CD4-positive, alpha-beta T cell (primary cell): Measurements from ENCODE around the gene SRD5A3. TPM values are rescaled to one million over a fixed set of nuclear protein-coding genes. Genes with fewer than 3 reads are reported as not detected.
"Not testable (repeated sequence)": the region's sequence is repeated elsewhere in the genome, so short reads cannot be mapped to it uniquely, and the experiment has no call there.

Experiments used
- ATAC-seq: fragments of 200-7000 bp; cut with Tn5 transposase; one replicate; pipeline ENCODE4 v1.10.0; 2022; ENCODE audit warnings: mild to moderate bottlenecking; ENCODE audit not compliant: poor library complexity
- CTCF ChIA-PET: fragments of 350-600 bp; sonication (Branson Sonifier 250); formaldehyde crosslinking; loops from one replicate; lab custom pipeline; 2021; ENCODE audit warnings: antibody characterized with exemption, inconsistent platforms; lab: Charles Lee
- POLR2A ChIA-PET: fragments of 350-600 bp; sonication (Branson Sonifier 250); formaldehyde crosslinking; loops from one replicate; lab custom pipeline; 2021; ENCODE audit warnings: antibody characterized with exemption, inconsistent platforms; lab: Charles Lee
- DNase-seq, 14 experiments: peaks; one replicate each; pipeline ENCODE4 v3.0.0-alpha.2; 2013 to 2020; ENCODE audit warnings: mixed read lengths in 2 of 14
- H3K27ac ChIP-seq, 2 donors: one replicate each; pipeline versions ENCODE4 v1.5.1 to v1.7.0; 2013; ENCODE audit warnings: low read length in 2 of 2, low read depth in 1 of 2, mild to moderate bottlenecking in 1 of 2
- H3K27me3 ChIP-seq, 2 experiments: 1 replicate in 1 of 2; 2 replicates in 1 of 2; pipeline versions ENCODE4 v1.6.1 to v1.7.0; 2013; ENCODE audit warnings: low read length in 2 of 2, control low read depth in 1 of 2, mild to moderate bottlenecking in 1 of 2, moderate library complexity in 1 of 2; ENCODE audit not compliant: insufficient read depth in 2 of 2, control insufficient read depth in 1 of 2
- H3K36me3 ChIP-seq: one replicate; pipeline ENCODE4 v1.6.1; 2013; ENCODE audit warnings: low read length, control low read depth; ENCODE audit not compliant: insufficient read depth
- H3K4me1 ChIP-seq: one replicate; pipeline ENCODE4 v1.6.1; 2013; ENCODE audit warnings: low read length, control low read depth; ENCODE audit not compliant: insufficient read depth
- H3K4me3 ChIP-seq: one replicate; pipeline ENCODE4 v1.5.1; 2013; ENCODE audit warnings: mild to moderate bottlenecking, low read length, moderate library complexity
- H3K9me3 ChIP-seq, 2 experiments: 1 replicate in 1 of 2; 2 replicates in 1 of 2; pipeline versions ENCODE4 v1.6.1 to v1.7.0; 2013; ENCODE audit warnings: low read length in 2 of 2, mild to moderate bottlenecking in 2 of 2, control low read depth in 1 of 2, moderate library complexity in 1 of 2; ENCODE audit not compliant: control insufficient read depth in 1 of 2, insufficient read depth in 1 of 2
- H3K27ac Mint-ChIP-seq: one replicate; pipeline ENCODE4 v1.8.0; 2020; ENCODE audit warnings: mixed read lengths
- H3K27me3 Mint-ChIP-seq: one replicate; pipeline ENCODE4 v1.8.0; 2021; ENCODE audit warnings: mixed read lengths
- H3K36me3 Mint-ChIP-seq: one replicate; pipeline ENCODE4 v1.8.0; 2021; ENCODE audit warnings: low read depth, mixed read lengths
- H3K4me1 Mint-ChIP-seq: one replicate; pipeline ENCODE4 v1.8.0; 2021; ENCODE audit warnings: low read depth, mixed read lengths
- H3K4me3 Mint-ChIP-seq: one replicate; pipeline ENCODE4 v1.8.0; 2020; ENCODE audit warnings: mild to moderate bottlenecking, mixed read lengths
- H3K9me3 Mint-ChIP-seq: one replicate; pipeline ENCODE4 v1.8.0; 2020; ENCODE audit warnings: mixed read lengths
- CTCF ChIP-seq: fragments of 200-600 bp; IDR thresholded peaks from one replicate; pipeline ENCODE4 v1.8.0; 2022; ENCODE audit warnings: antibody characterized with exemption, mild to moderate bottlenecking
- intact Hi-C, 2 experiments: fragments of 100-400 bp; cut with DNase I in 1 of 2; cut with micrococcal nuclease in 1 of 2; formaldehyde crosslinking; loops; one replicate each; pipeline versions ENCODE4 v1.15.1 to v1.9.0; 2023 to 2025; cut with DNase I, micrococcal nuclease
- total RNA-seq, 174 experiments: library from RNA in 2 of 174; stranded (reverse) in 2 of 174; gene quantifications; one replicate each; pipeline ENCODE4 v1.2.3 and lab custom pipeline; 2021 to 2026

Gene SRD5A3
- total RNA-seq, 2 experiments from 2014 or later: 2.1 to 2.2 TPM

GRCh38 chr4:55347610-55348228 is 1.7 kb downstream of the SRD5A3 start:
- TF ChIP-seq CTCF: no peak
- Mint-ChIP-seq H3K27ac (peak overlapping the region; percentile 72), H3K9me3 (peaks cover 2% of the 10 kb centered on the region), H3K27me3 (no peaks in the 10 kb centered on the region), H3K4me1 (peaks cover 18% of the 10 kb centered on the region), H3K4me3 (peak overlapping the region; percentile 89), H3K36me3 (no peaks in the 10 kb centered on the region)
- Histone ChIP-seq H3K9me3 (no peaks in the 10 kb centered on the region), H3K27me3 (no peaks in the 10 kb centered on the region), H3K27ac (no peak overlapping the region), H3K4me1 (peaks cover 11% of the 10 kb centered on the region), H3K4me3 (no peak overlapping the region), H3K36me3 (no peaks in the 10 kb centered on the region)
- DNase-seq (no peak), ATAC-seq (no peak)
- intact Hi-C loops: loop anchor here (2.0 to 10.0 kb wide), 8 partner anchors 45 to 597 kb away; partner anchors contain the start of genes CEP135 (in 1 of the 2), CLOCK (in 1 of the 2) and EXOC1 (in 1 of the 2)
- CTCF ChIA-PET: no interaction called here
- POLR2A ChIA-PET: interaction anchor here (2.4 to 2.9 kb wide), 2 partner anchors 48 to 198 kb away, joined by 14 to 23 read pairs; partner anchors contain the start of genes CLOCK and TMEM165

- Histone ChIP-seq H3K4me3 (no peak overlapping the region), H3K27ac (no peak overlapping the region), H3K27me3 (no peaks in the 10 kb centered on the region), H3K36me3 (no peaks in the 10 kb centered on the region), H3K4me1 (peaks cover 11% of the 10 kb centered on the region), H3K9me3 (no peaks in the 10 kb centered on the region)
- no peaks in the 10 kb centered on the region for H3K27me3 Mint-ChIP-seq
- peaks cover 4% of the 10 kb centered on the region for H3K9me3 Mint-ChIP-seq
- no peak overlapping the region for H3K27ac Mint-ChIP-seq
- no peaks in the 10 kb centered on the region for H3K36me3 Mint-ChIP-seq
- ChIA-PET POLR2A (no interaction called here), CTCF (no interaction called here)
- H3K4me3 Mint-ChIP-seq: peak overlapping the region; percentile 89
- TF ChIP-seq CTCF: no peak
- ATAC-seq: no peak
- H3K4me1 Mint-ChIP-seq: peaks cover 18% of the 10 kb centered on the region
- intact Hi-C loops: loop anchor here (5.0 to 10.0 kb wide), 5 partner anchors 94 to 596 kb away; partner anchors contain the start of genes CEP135 (in 1 of the 2) and EXOC1 (in 1 of the 2)
- no peak for DNase-seq
Measured at GRCh38 chr4:55348466-55348865, 2.4 kb downstream of the SRD5A3 start.

GRCh38 chr4:55350870-55351269 is 4.8 kb downstream of the SRD5A3 start:
- intact Hi-C loops, H3K36me3 Mint-ChIP-seq, H3K4me3 Mint-ChIP-seq: not testable (repeated sequence)

More at GRCh38 chr4:55350870-55351269, 4.8 kb downstream of the SRD5A3 start:
- H3K27me3 ChIP-seq, H3K27me3 Mint-ChIP-seq, H3K9me3 ChIP-seq, H3K9me3 Mint-ChIP-seq, ATAC-seq, H3K4me3 ChIP-seq, H3K27ac Mint-ChIP-seq, CTCF ChIA-PET, H3K27ac ChIP-seq, POLR2A ChIA-PET, DNase-seq, H3K36me3 ChIP-seq: not testable (repeated sequence)
- H3K4me1 ChIP-seq: peaks cover 11% of the 10 kb centered on the region
- H3K4me1 Mint-ChIP-seq: peaks cover 14% of the 10 kb centered on the region
